ENCODE data around the gene RAP2B.
A peak's percentile ranks its signal among the peaks of the same experiment; 100 is the strongest.
"Not testable (repeated sequence)": the region's sequence is repeated elsewhere in the genome, so short reads cannot be mapped to it uniquely, and the experiment has no call there.

RAP2B gene

DNA sequence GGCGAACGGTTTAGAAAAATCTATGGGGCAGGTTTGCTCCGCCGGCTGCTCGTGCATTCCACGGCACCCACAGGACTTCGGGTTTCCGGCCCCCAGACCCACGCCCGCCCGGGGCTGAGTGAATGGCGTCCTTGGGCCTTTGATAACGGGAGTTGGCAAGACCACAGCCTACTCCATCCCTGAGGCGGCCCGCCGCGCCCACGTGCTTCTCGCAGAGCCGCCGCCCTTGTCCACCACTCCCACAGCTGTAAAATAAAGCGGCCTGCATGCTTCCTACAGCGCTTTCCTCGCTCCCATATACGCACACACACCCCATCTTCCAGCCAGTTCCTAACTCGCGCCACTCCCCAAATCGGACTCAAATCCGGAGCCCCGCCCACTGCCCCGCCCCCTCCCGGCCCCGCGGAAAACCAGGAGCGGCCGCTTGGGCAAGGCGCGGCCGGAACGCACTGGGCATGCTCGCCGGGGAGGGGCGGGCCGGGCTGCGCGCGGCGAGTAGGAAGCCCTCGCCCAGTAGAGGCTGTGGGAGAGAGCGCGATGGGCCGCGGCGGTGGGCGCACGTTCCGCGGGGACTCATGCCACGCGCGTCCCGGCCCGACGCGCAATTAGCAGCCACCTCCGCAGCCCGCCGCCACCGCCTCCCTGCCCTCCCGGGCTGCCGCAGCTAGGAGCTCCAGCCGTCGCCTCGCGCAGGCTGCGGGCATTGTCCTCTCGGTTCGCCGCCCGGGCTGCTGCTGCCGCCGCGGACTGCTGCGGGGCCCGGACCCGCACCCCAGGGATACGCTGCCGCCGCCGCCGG, at the start of gene RAP2B:
TSS of gene RAP2B (plus strand) at position 513 of the 799 bp plus-strand sequence. CDS start 468 bp downstream, outside the sequence.
- peak; percentile 83 for DNase-seq

DNA sequence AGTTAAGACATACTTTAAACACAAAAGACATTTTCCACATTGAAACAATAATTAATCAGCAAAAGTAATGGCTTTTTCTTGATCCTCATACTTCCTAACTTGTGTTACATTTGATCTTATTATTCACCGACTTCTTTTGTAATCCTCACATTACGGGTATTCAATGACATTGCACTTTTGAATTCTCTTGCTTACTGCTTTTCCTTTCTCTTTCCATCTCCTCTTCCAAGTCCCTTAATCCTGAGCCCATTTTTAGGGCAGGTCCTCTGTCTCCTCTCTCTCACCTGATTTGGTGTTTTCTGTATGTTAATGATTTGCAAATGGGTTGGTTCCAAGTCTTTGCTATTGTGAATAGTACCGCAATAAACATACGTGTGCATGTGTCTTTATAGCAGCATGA, 48.5 kb upstream of the RAP2B start:
- no peak for DNase-seq

DNA sequence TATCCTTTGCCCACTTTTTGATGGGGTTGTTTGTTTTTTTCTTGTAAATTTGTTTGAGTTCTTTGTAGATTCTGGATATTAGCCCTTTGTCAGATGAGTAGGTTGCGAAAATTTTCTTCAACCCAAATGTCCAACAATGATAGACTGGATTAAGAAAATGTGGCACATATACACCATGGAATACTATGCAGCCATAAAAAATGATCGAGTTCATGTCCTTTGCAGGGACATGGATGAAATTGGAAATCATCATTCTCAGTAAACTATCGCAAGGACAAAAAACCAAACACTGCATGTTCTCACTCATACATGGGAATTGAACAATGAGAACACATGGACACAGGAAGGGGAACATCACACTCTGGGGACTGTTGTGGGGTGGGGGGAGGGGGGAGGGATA, 47.8 kb upstream of the RAP2B start:
- not testable (repeated sequence) for DNase-seq

DNA sequence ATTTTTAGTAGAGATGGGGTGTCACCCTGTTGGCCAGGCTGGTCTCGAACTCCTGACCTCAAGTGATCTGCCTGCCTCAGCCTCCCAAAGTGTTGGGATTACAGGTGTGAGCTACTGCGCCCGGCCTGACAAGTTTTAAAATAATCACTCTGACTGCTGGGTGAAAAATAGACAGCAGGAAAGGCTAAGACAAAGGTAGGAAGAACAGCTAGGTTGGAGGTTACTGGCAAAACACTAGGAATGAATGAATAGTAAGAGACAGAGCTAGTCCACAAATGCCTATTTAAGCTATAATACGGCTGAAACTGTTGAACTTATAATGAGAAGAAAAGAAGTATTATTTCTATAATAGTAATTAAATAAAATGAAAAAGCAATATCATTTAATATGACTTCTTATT, 46.7 kb upstream of the RAP2B start:
- DNase-seq, result no peak

DNA sequence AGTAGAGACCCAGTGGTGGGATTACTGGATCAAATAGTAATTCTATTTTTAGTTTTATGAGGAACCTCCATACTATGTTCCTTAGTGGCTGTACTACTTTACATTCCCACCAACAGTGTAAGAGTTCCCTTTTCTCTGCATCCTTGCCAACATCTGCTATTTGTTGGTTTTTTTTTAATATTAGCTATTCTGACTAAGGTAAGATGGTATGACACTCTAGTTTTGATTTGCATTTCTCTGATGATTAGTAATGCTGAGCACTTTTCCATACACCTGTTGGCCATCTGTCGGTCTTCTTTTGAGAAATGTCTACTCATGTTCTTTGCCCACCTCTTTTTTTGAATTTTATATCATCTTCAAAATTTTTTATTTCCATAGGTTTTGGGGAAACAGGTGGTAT, 34.2 kb upstream of the RAP2B start:
- DNase-seq, result no peak

DNA sequence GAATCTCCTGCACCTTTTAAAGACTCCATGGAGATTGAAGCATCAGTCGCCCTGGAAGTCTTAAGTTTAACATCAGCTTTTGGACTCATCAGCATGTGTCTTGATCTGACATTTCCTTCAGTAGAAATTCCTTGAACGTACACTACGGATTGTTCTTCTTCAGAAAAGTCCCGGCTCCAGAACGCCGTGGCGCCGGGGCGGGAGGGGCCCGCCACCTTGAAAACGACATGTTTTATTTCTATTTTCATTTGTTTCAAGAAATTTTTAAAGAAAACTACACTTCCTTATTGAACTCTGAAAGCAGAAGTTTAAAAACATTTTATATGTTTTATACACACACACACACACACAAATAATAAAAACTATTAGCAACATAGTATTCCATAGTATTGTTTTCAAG, 32.6 kb upstream of the RAP2B start:
- no peak for DNase-seq

DNA sequence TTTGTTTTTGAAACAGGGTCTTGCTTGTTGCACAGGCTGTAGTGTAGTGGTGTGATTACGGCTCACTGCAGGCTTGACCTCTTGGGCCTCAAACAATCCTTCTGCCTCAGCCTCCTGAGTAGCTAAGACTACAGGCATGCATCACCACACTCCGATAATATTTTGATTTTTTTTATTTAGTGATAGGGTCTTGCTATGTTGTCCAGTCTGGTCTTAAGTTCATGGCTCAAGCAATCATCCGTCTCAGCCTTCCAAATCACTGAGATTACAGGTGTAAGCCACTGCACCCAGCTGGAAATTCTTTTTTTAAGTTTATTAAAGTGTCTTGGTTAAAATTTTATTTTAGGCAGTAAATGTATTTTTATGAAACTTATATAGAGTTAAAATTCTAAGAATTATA, 32.2 kb upstream of the RAP2B start:
- no peak for DNase-seq

DNA sequence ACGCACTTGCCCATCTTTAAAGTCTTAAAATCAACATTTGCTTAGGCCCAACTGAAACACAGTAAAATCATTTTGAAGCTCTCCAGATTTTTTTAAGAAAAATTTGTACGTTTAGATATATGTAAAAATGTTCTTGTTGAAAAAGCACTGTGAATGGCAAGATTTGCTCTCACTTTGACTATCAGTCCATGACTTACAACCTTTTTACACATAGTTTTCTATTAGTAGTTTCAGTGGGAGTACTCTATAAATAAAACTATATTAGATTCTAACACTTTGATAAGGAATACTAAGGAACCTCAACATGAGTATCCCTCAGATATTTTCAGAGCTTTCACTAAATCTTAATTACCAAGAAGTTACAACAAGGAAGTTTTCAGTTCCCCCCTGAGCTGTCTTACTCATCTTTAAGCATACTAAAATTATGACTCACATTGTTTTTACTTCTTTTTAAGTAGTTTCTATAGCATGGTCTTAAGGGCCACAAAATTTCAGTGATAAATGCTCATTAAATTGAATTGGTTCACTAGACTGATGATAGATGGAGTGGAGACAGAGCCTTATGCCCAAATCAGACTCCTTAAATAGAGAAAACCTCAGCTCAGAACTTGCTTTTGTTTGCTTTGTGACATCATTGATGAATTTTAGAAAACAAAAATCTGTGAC, 31.6 kb upstream of the RAP2B start:
- no peak for DNase-seq

DNA sequence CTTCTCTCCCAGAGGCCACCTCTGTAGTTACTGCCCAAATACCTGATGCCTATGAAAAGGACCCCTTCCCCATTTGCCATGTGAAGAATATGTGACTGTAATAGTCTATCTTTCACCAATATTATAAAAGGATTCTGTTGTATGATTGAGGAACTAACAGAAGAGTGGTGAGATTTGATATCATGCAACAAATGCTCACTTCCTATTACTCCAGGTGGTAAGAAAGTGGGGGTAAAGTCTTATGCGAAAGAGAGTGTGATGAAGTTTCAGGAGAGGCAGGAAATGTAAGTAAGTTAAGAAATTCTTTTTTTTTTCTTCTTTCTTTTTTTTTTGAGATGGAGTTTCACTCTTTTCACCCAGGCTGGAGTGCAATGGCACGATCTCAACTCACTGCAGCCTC, 24.4 kb upstream of the RAP2B start:
- DNase-seq, result no peak

DNA sequence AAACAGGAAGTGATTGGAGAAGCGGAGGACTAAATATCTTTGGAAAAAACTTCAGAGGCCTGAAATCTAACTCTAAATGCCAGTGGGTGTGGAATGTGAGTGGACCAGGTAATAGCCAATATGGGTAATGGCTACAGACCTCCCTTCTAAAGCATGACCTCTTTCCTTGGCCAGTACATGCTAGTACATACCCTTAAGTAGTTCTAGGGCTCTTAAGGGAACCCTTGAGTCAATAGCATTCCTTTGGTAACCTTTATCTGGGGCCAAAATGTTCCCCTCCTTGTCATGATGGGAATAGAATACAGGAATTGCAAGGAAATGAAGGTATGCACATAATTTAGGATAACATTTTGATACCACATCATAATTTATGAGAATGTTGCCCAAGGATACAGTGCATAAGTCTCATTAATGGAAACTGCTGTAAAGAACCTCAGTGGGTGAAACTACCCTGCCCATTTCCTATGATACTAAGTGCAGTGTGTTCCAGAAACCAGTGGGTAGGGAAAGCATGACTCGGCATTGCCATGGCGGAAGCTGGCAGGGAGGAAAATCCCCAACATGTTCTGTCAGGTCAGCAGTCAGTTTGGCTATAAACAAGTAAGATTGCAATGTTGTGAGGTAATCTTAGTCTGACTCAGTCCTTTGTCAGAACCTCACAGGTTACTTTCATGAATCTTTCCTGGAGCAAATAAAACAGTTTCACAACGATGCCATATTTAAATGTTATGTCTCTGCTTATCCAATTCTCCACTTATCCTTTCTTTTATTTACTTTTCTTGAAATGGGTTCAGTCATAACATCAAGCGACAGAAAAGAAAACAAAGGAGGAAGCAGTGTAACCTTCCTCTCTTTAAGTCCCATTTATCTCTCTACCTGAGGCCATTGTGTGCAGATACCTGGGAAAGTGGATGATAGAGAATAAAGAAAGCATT, 23.5 kb upstream of the RAP2B start:
- peak; percentile 63 for DNase-seq

DNA sequence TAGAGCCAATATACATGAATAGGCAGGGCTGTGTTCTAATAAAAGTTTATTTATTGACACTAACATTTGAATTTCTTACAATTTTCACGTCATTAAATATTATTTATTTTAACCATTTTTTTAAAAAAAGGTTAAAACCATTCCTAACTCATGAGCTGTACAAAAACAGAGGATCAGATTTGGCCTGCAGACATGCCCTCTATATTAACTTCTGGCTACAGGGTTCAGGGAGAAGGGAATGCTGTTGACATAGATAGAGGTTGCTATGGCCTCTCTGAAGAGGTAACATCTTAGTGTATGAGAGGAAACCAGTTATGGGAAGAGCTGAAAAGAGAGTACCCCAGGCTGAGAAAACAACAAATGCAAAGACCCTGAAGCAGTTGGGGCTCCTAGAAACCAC, 19.1 kb upstream of the RAP2B start:
- DNase-seq, result no peak

DNA sequence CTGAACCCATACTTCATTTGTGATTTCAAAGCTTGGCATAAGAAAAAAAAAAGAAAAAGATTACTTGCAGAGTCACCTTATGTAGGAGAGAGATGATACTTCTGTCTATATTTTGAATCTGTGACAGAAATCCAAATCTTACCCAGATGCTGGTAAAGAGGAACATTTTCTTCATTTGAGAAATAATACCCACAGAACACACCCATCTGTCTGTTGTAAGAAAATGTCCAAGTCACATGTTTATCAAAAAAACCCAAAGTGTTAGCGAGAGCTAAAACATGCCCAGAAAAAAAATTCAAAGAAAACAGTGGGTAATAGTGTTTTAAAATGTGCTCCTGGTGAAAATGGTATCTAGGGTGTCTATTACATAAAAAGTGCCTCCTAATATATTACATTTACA, 18.0 kb upstream of the RAP2B start:
- no peak for DNase-seq

DNA sequence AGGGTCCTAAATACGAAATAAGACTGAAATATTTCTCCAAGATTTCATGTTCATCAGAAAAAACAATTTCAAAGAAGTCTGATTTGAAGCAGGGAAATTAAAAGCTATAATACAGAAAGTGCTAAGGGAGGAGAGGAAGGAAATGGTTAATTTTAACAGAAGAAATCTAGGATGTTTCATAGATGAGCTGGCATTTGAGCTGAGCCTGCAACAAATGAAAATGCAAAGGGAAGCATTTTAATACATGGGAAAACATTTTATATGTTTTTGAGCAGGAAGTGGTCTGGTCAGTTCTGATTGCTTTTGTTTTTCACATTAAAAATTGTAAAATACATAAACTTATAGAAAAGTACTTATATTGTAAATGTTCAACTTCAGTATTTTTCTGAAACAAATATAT, 17.2 kb upstream of the RAP2B start:
- DNase-seq, result no peak

DNA sequence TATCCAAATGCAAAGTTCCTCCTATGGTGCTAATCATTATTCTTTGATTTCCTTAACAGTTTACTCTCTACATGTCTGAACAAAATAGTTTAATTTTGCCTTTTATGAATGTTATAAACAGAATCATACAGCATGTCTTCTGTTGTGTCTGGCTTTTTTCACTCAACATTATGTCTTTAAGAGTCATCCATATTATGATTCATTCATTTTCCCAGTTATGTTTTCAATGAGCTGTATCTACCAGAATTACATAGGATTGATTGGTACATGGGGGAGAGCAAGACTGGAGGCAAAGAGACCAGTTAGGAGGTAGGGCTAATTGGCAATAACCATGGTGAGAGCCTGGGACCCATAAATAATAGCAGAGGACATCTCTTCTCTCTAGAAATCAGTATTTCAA, 16.6 kb upstream of the RAP2B start:
- no peak for DNase-seq

DNA sequence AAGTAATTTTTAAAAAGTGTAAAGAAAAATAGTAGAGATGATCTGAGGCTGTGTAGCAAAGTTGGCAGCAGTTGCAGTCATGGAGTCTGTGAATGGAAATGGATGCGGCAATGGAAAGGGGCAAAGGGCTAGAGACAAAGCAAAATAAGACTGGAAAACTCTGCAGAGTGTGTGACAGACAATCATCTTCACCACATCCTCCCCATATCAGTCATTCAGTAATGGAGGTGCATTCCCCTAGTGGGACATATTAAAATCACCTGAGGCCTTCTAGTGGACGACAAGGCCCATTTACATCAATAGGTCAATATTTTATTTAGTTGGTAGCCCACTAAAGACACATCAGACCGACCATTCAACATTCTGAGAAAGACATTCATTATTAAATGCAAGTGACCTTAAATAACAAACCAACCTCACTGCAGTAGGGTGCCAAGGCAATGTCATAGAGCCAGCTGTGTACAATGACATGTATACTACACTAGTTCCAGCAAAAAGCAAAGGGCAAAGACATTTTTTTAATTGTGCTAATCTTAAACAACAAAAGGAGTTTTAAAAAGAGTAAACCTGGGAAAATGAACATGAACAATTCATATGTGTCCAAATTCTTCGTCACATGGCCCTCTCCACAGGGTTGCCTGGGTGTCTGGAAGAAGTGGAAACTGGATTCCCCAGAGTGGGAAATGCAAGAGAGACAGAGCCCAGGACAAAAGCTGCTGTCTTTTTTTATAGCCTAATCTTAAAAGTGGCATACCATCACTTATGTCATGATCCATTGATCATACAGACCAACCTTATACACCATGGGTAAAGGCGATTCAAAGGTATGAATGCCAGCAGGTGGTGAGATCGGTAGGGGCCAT, 15.6 kb upstream of the RAP2B start:
- DNase-seq, result no peak

DNA sequence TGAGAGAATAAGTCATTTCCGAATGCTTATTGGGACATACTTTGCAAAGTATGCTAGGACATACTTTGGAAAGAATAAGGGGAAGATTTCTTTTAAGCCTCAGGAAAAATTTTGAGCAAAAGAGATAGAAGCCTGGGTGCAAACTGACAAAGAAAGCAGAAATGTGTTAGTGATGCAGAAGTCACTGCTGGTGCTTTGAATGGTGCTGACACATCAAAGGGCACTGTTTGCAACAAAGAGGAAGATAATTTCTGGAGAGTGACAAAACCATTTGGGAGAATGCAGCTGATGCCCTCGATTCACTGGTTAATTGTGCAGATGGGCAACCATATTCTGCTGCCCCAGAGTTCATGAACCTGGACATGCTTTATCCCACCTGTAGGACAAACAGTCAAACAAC, 11.0 kb upstream of the RAP2B start:
- DNase-seq, result no peak

DNA sequence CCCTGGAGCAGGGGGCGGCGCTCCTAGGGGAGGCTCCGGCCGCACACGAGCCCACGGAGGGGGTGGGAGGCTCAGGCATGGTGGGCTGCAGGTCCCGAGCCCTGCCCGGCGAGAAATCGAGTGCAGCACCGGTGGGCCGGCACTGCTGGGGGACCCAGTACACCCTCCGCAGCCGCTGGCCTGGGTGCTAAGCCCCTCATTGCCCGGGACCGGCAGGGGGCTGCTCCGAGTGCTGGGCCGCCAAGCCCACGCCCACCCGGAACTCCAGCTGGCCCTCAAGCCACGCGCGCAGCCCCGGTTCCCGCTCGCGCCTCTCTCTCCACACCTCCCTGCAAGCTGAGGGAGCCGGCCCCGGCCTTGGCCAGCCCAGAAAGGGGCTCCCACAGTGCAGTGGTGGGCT, 6.2 kb upstream of the RAP2B start:
- DNase-seq, result not testable (repeated sequence)

DNA sequence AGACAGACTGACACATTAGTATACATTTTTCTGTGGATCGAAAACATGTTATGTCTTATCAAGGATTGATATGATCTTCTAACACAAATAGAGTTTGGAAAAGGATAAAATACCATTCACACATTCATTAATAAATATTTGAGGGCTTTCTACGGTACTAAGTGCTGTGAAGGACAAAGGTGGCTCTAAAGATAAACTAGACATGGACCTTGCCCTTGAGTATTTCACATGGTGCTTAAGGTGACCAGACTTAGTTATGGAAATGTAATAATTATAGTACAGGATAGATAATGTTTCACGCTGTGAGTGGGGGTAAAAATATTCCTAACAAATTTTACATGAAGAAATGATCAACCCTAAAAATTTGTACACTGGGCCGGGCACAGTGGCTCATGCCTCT, 3.8 kb upstream of the RAP2B start:
- no peak for DNase-seq

DNA sequence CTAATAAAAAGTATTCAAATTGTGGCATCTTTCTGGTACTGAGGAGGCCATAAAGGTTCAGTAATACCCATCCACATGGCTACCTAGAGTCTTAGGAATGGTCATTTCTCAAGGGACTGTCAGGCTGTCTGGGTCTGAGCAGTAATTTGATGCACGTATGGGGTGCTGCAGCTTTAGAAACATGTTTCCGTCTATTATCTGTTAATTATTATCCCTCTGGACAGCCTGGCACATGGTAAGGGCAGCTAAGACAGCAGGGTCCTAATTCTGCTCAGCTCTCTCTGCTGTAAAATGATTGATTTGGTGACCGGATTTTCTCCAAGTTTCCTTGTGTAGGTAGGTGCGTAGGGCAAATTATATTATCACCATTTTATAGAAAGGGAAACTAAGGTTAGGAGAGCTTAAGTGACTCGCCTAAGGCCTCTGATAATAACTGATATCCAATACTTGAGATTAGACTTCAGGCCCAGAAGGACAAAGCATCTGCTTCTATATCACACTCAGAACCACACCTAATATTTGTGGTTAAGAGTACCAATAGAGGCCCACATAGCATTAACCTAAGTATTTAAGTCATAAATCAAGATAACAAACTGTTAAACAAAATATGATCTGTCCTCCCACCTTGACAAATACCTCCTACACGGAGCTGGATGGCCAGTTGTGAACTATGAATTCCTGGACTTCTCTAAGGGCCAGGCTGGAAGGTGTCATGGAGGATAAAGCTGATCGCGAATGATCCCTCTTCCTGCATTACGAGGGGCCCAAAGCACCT, 2.9 kb upstream of the RAP2B start:
- no peak for DNase-seq

DNA sequence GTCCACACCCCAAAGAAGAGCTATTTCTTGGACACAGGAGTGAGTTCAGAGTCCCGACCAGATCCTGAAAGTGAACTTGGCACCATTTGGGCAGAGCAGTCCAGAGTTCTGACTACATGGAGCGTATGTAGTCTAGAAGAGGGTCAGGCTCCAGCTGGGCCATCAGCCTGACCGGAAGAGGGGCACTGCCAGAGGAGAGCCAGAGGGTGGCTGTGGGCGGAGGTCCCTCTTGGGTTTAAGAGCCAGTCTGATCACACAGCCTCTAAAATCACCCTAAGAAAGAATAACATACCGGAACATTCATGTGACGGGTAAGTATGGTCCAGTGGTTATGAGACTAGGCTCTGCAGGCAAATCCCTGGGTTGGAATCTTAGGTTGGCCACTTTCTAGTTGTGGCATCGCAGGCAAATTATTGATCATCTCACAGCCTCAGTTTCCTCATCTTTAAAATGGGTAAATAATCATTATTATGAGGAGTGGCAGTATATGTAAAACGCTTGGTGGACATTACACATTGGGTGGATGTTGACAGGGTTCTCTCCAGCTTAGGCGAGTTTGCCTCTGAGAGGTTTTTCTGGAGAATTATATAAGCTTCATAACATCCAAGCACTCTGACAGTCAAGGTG, 2.1 kb upstream of the RAP2B start:
- DNase-seq, result no peak

DNA sequence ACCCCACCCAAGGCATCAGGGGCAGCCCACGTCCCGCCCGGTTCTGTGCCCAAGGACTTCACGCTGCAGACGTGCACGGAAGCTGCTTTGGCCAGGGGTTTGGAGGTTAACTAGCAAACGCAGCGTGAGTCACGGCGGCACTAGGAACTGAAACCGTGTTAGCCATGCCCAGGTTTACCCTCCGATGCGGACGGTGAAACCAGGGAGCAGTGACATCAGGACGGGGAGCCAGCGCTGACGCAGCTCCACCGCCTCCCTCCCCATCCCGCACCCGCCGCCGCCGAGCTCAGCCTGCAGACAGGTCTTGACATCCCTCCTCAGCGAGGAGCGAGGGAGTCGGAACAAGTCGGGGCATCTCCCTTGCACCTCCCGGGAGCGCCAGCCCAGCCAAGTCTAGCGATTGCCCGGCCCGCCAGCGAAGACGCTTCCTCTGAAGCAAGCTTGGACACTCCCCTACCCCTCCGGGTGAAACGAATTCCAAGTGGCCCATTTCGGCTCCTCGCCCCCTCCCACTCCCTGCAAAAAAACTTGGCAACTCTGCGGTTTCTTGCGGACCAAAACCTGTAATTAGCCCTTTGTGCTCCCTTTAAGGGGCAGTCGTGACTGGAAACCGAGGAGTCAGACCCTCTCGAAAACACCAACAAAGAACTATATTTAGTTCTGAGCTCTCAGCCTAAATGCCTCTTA, 1.4 kb upstream of the RAP2B start:
- DNase-seq, result peak; percentile 69

Data from GOT3 (cell line).